ENCODE data around the gene ATP2B2.

- TF ChIP-seq CTCF (IDR thresholded peaks at IDR 0.05) (no peak), EZH2 (IDR thresholded peaks at IDR 0.05) (no peak)
Measured at GRCh38 chr3:10309736-10310135, 195.7 kb downstream of the ATP2B2 start.
